CD8-positive, alpha-beta memory T cell (primary cell): ENCODE results near the gene CAMKMT. TPM values are rescaled to one million over a fixed set of nuclear protein-coding genes. Genes with fewer than 3 reads are reported as not detected.
A peak's percentile ranks its signal among the peaks of the same experiment; 100 is the strongest.

Source experiments
- CTCF ChIA-PET: fragments of 350-600 bp; sonication (Branson Sonifier 250); formaldehyde crosslinking; loops from one replicate; lab custom pipeline; 2021; ENCODE audit warnings: antibody characterized with exemption; lab: Charles Lee
- POLR2A ChIA-PET: fragments of 350-600 bp; sonication (Branson Sonifier 250); formaldehyde crosslinking; loops from one replicate; lab custom pipeline; 2021; ENCODE audit warnings: antibody characterized with exemption; lab: Charles Lee
- DNase-seq, 5 donors: peaks; one replicate each; pipeline versions ENCODE4 v3.0.0 to v3.0.0-alpha.2; 2020 to 2022; ENCODE audit warnings: mixed read lengths in 1 of 5
- H3K27ac ChIP-seq: one replicate; pipeline ENCODE4 v1.7.0; 2013; ENCODE audit warnings: low read depth, mild to moderate bottlenecking, low read length, moderate library complexity
- H3K27me3 ChIP-seq: 2 replicates; pipeline ENCODE4 v1.7.0; 2013; ENCODE audit warnings: low read length, mild to moderate bottlenecking; ENCODE audit not compliant: insufficient read depth, poor library complexity, severe bottlenecking
- H3K36me3 ChIP-seq: 2 replicates; pipeline ENCODE4 v1.7.0; 2013; ENCODE audit warnings: mild to moderate bottlenecking, low read length, moderate library complexity; ENCODE audit not compliant: insufficient read depth
- H3K4me1 ChIP-seq: 2 replicates; pipeline ENCODE4 v1.7.0; 2013; ENCODE audit warnings: mild to moderate bottlenecking, low read length, moderate library complexity; ENCODE audit not compliant: insufficient read depth
- H3K4me3 ChIP-seq: 2 replicates; pipeline ENCODE4 v1.7.0; 2013; ENCODE audit warnings: mild to moderate bottlenecking, low read length
- H3K9me3 ChIP-seq: 2 replicates; pipeline ENCODE4 v1.7.0; 2013; ENCODE audit warnings: mild to moderate bottlenecking, low read length
- H3K27ac Mint-ChIP-seq, 8 donors: one replicate each; pipeline ENCODE4 v1.8.0; 2020 to 2021; ENCODE audit warnings: mixed read lengths in 8 of 8, mild to moderate bottlenecking in 6 of 8, inconsistent platforms in 3 of 8, moderate library complexity in 3 of 8
- H3K27me3 Mint-ChIP-seq, 2 donors: one replicate each; pipeline ENCODE4 v1.8.0; 2020 to 2021; ENCODE audit warnings: mixed read lengths in 2 of 2, mild to moderate bottlenecking in 1 of 2, moderate library complexity in 1 of 2
- H3K36me3 Mint-ChIP-seq, 3 donors: one replicate each; pipeline ENCODE4 v1.8.0; 2020 to 2021; ENCODE audit warnings: mixed read lengths in 3 of 3, inconsistent platforms in 1 of 3, mild to moderate bottlenecking in 1 of 3
- H3K4me1 Mint-ChIP-seq, 3 donors: one replicate each; pipeline ENCODE4 v1.8.0; 2020 to 2021; ENCODE audit warnings: mixed read lengths in 3 of 3, inconsistent platforms in 1 of 3, mild to moderate bottlenecking in 1 of 3
- H3K4me3 Mint-ChIP-seq, 7 donors: one replicate each; pipeline ENCODE4 v1.8.0; 2020 to 2021; ENCODE audit warnings: mixed read lengths in 7 of 7, mild to moderate bottlenecking in 6 of 7, moderate library complexity in 4 of 7, inconsistent platforms in 2 of 7
- H3K9me3 Mint-ChIP-seq, 5 donors: one replicate each; pipeline ENCODE4 v1.8.0; 2020 to 2022; ENCODE audit warnings: mixed read lengths in 5 of 5, mild to moderate bottlenecking in 3 of 5, moderate library complexity in 2 of 5, inconsistent platforms in 1 of 5
- polyA plus RNA-seq: library from polyadenylated mRNA; unstranded; fragments of 300-500 nt; fragmentation: Illumina TruSeq; gene quantifications from one replicate; pipeline ENCODE4 v1.2.3, GENCODE V29; 2021
- total RNA-seq, 2 experiments: library from RNA; stranded (reverse); gene quantifications; one replicate each; pipeline ENCODE4 v1.2.3, GENCODE V29; 2021

The CAMKMT gene
- total and polyA plus RNA-seq, 3 experiments from 2014 or later: 11.4 to 14.0 (median 11.7) TPM

DNA sequence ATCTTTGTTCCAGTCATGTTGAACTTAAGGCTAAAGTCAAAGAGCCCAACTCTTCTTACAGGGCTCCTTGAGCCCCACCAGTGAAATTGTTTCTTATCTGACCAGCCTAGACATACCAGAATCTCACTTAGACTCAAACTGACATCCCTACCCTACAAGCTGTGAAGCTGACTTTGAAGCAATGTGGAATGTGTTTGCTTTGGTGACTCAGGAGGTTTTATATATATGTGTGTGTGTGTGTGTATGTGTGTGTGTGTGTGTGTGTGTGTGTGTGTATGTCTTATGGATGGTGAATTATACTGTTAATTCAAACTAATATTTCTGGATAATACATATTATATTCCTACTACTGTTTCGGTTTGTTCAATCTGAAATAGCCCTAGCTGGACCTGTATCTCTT, 67.3 kb downstream of the CAMKMT start:
- Histone ChIP-seq H3K27me3 (no peaks in the 10 kb centered on the region), H3K4me1 (no peaks in the 10 kb centered on the region), H3K4me3 (no peak overlapping the region), H3K36me3 (no peaks in the 10 kb centered on the region), H3K27ac (no peak overlapping the region), H3K9me3 (no peaks in the 10 kb centered on the region)
- no peak for DNase-seq
- Mint-ChIP-seq H3K9me3 (no peaks in the 10 kb centered on the region), H3K4me3 (no peak overlapping the region), H3K36me3 (peaks cover 0 to 8% (median 1%) of the 10 kb centered on the region in 3 donors), H3K4me1 (peaks cover 13 to 26% (median 21%) of the 10 kb centered on the region in 3 donors), H3K27ac (no peak overlapping the region), H3K27me3 (no peaks in the 10 kb centered on the region)
- ChIA-PET POLR2A (no interaction called here), CTCF (no interaction called here)

GRCh38 chr2:44430342-44430741, 68.6 kb downstream of the CAMKMT start:
- Mint-ChIP-seq H3K27me3 (no peaks in the 10 kb centered on the region), H3K9me3 (no peaks in the 10 kb centered on the region), H3K4me1 (peaks cover 13 to 29% (median 21%) of the 10 kb centered on the region in 3 donors), H3K4me3 (no peak overlapping the region), H3K36me3 (peaks cover 0 to 4% (median 3%) of the 10 kb centered on the region in 3 donors), H3K27ac (no peak overlapping the region)
- POLR2A ChIA-PET: no interaction called here
- H3K27ac ChIP-seq: no peak overlapping the region
- H3K9me3 ChIP-seq: no peaks in the 10 kb centered on the region
- CTCF ChIA-PET: interaction anchor here (1.3 kb wide), 1 partner anchor 49 kb away, joined by 3 read pairs; no protein-coding TSS in a partner anchor
- H3K4me1 ChIP-seq: no peaks in the 10 kb centered on the region
- no peaks in the 10 kb centered on the region for H3K36me3 ChIP-seq
- no peak for DNase-seq
- H3K27me3 ChIP-seq: no peaks in the 10 kb centered on the region
- H3K4me3 ChIP-seq: no peak overlapping the region

DNA sequence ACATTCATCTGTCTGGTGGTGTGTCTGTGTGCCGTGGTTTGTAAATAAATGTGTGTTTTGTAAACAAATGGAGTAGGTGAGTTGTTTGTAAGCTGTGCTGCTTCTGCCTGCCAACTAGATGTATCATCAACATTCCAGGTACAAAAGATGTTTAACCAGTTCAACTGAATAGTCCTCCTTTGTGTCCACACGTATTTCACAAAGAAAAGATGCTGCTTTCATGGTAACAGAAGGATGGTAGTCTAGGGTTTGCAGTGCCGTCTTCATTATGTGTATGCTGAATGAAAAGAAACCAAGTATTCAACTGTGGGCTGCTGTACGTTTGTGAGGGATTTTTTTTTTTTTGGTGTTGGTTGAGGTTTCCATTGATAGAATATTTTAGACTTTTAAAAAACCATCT, 72.1 kb downstream of the CAMKMT start:
- H3K9me3 ChIP-seq: no peaks in the 10 kb centered on the region
- no peak overlapping the region for H3K4me3 ChIP-seq
- Mint-ChIP-seq H3K27me3 (no peaks in the 10 kb centered on the region), H3K4me1 (peaks cover 13 to 29% (median 21%) of the 10 kb centered on the region in 3 donors), H3K4me3 (peak overlapping the region in 1 of 7 donors; percentile 7), H3K27ac (peak overlapping the region in 1 of 8 donors; percentile 58), H3K36me3 (peaks cover 2 to 3% (median 3%) of the 10 kb centered on the region in 3 donors), H3K9me3 (no peaks in the 10 kb centered on the region)
- DNase-seq: no peak
- CTCF ChIA-PET: no interaction called here
- POLR2A ChIA-PET: no interaction called here
- H3K27ac ChIP-seq: no peak overlapping the region
- no peaks in the 10 kb centered on the region for H3K27me3 ChIP-seq
- H3K4me1 ChIP-seq: no peaks in the 10 kb centered on the region
- H3K36me3 ChIP-seq: no peaks in the 10 kb centered on the region

GRCh38 chr2:44441200-44441599, 79.5 kb downstream of the CAMKMT start:
- no peak overlapping the region for H3K27ac ChIP-seq
- Mint-ChIP-seq H3K27ac (no peak overlapping the region), H3K4me1 (no peaks in the 10 kb centered on the region), H3K36me3 (peaks cover 19 to 38% (median 30%) of the 10 kb centered on the region in 3 donors), H3K4me3 (no peak overlapping the region), H3K27me3 (no peaks in the 10 kb centered on the region), H3K9me3 (peaks cover 0 to 2% (median 0%) of the 10 kb centered on the region in 5 donors)
- POLR2A ChIA-PET: no interaction called here
- no peaks in the 10 kb centered on the region for H3K27me3 ChIP-seq
- CTCF ChIA-PET: interaction anchor here (0.5 kb wide), 1 partner anchor 1886 kb away, joined by 3 read pairs; no protein-coding TSS in a partner anchor
- no peak for DNase-seq
- H3K9me3 ChIP-seq: no peaks in the 10 kb centered on the region
- no peaks in the 10 kb centered on the region for H3K36me3 ChIP-seq
- no peaks in the 10 kb centered on the region for H3K4me1 ChIP-seq
- H3K4me3 ChIP-seq: no peak overlapping the region

- ChIA-PET CTCF (no interaction called here), POLR2A (no interaction called here)
- H3K4me1 Mint-ChIP-seq: no peaks in the 10 kb centered on the region
- H3K4me3 Mint-ChIP-seq: no peak overlapping the region
- no peaks in the 10 kb centered on the region for H3K27me3 Mint-ChIP-seq
- no peaks in the 10 kb centered on the region for H3K9me3 ChIP-seq
- H3K27ac ChIP-seq: no peak overlapping the region
- peaks cover 0 to 2% (median 0%) of the 10 kb centered on the region in 5 donors for H3K9me3 Mint-ChIP-seq
- DNase-seq: no peak
- peaks cover 23 to 45% (median 35%) of the 10 kb centered on the region in 3 donors for H3K36me3 Mint-ChIP-seq
- no peaks in the 10 kb centered on the region for H3K4me1 ChIP-seq
- no peaks in the 10 kb centered on the region for H3K27me3 ChIP-seq
- no peaks in the 10 kb centered on the region for H3K36me3 ChIP-seq
- no peak overlapping the region for H3K27ac Mint-ChIP-seq
- H3K4me3 ChIP-seq: no peak overlapping the region
Observed at GRCh38 chr2:44442019-44442418, 80.3 kb downstream of the CAMKMT start.

DNA sequence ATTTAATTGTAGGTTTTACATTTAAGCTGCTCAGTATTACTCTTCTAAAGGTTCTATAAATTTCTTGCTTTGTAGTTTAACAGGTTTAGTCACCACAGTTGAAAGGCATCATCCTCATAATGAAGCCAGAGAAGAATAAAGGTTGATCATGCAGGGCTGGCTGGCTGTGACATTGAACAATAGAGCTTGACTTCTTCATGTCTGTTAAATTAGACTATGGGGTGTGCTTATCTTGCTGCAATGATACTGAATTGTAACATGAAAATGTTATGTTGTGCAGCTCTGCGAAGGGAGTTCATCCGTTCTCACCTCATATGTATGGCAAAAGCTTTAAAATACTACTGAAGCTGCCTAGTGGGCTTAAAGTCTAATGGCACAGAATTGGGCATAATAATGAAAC, 81.8 kb downstream of the CAMKMT start:
- Mint-ChIP-seq H3K27me3 (no peaks in the 10 kb centered on the region), H3K9me3 (peaks cover 0 to 2% (median 0%) of the 10 kb centered on the region in 5 donors), H3K4me3 (no peak overlapping the region), H3K4me1 (no peaks in the 10 kb centered on the region), H3K27ac (no peak overlapping the region), H3K36me3 (peaks cover 23 to 50% (median 41%) of the 10 kb centered on the region in 3 donors)
- DNase-seq: no peak
- Histone ChIP-seq H3K9me3 (no peaks in the 10 kb centered on the region), H3K4me3 (no peak overlapping the region), H3K27me3 (no peaks in the 10 kb centered on the region), H3K27ac (no peak overlapping the region), H3K36me3 (no peaks in the 10 kb centered on the region), H3K4me1 (no peaks in the 10 kb centered on the region)
- CTCF ChIA-PET: no interaction called here
- POLR2A ChIA-PET: no interaction called here

GRCh38 chr2:44444881-44445280, 83.1 kb downstream of the CAMKMT start:
- ChIA-PET CTCF (no interaction called here), POLR2A (no interaction called here)
- Histone ChIP-seq H3K4me3 (no peak overlapping the region), H3K36me3 (no peaks in the 10 kb centered on the region), H3K9me3 (no peaks in the 10 kb centered on the region), H3K27me3 (no peaks in the 10 kb centered on the region), H3K4me1 (no peaks in the 10 kb centered on the region), H3K27ac (no peak overlapping the region)
- H3K36me3 Mint-ChIP-seq: peaks cover 21 to 42% (median 35%) of the 10 kb centered on the region in 3 donors
- no peak overlapping the region for H3K4me3 Mint-ChIP-seq
- H3K27ac Mint-ChIP-seq: no peak overlapping the region
- peaks cover 0 to 2% (median 0%) of the 10 kb centered on the region in 5 donors for H3K9me3 Mint-ChIP-seq
- no peaks in the 10 kb centered on the region for H3K27me3 Mint-ChIP-seq
- no peaks in the 10 kb centered on the region for H3K4me1 Mint-ChIP-seq
- no peak for DNase-seq

GRCh38 chr2:44448860-44449527, 87.2 kb downstream of the CAMKMT start:
- Mint-ChIP-seq H3K36me3 (peaks cover 14 to 28% (median 28%) of the 10 kb centered on the region in 3 donors), H3K27me3 (no peaks in the 10 kb centered on the region), H3K27ac (peak overlapping the region in 1 of 8 donors; percentile 13), H3K9me3 (peaks cover 0 to 2% (median 0%) of the 10 kb centered on the region in 5 donors), H3K4me3 (no peak overlapping the region), H3K4me1 (no peaks in the 10 kb centered on the region)
- no peaks in the 10 kb centered on the region for H3K4me1 ChIP-seq
- POLR2A ChIA-PET: no interaction called here
- no peaks in the 10 kb centered on the region for H3K9me3 ChIP-seq
- H3K4me3 ChIP-seq: no peak overlapping the region
- H3K36me3 ChIP-seq: no peaks in the 10 kb centered on the region
- no peaks in the 10 kb centered on the region for H3K27me3 ChIP-seq
- H3K27ac ChIP-seq: no peak overlapping the region
- DNase-seq: no peak
- CTCF ChIA-PET: no interaction called here
